GM12892 (cell line): ENCODE data around the gene CADPS.

Experiments used
- POLR2A ChIP-seq: IDR thresholded peaks from 2 replicates; pipeline ENCODE4 v1.6.1; 2011; ENCODE audit warnings: low read depth, low read length, control low read depth
- TAF1 ChIP-seq: IDR thresholded peaks from 2 replicates; pipeline ENCODE4 v1.6.1; 2011; ENCODE audit warnings: low read depth, mild to moderate bottlenecking, control low read depth, low read length, borderline replicate concordance

GRCh38 chr3:62622553-62623174, 252.6 kb downstream of the CADPS start:
- TF ChIP-seq POLR2A (no peak), TAF1 (no peak)
